Aorta (tissue), 5 donors: ENCODE measurements around the gene AHDC1. TPM values are rescaled to one million over a fixed set of nuclear protein-coding genes. Genes with fewer than 3 reads are reported as not detected.

Source experiments
- ATAC-seq: fragments of 200-7000 bp; cut with Tn5 transposase; one replicate; pipeline ENCODE4 v1.9.1; 2022; ENCODE audit warnings: moderate library complexity; ENCODE audit not compliant: low FRiP score
- DNase-seq, 2 donors: peaks; one replicate each; pipeline ENCODE4 v3.0.0-alpha.2; 2020
- H3K27ac ChIP-seq, 2 donors: one replicate each; pipeline ENCODE4 v1.5.1; 2013; ENCODE audit warnings: low read length in 2 of 2, mild to moderate bottlenecking in 2 of 2, moderate library complexity in 2 of 2, control low read depth in 1 of 2, inconsistent platforms in 1 of 2, low read depth in 1 of 2
- H3K27me3 ChIP-seq, 2 donors: one replicate each; pipeline ENCODE4 v1.6.1; 2013; ENCODE audit warnings: control low read depth in 1 of 2, low read length in 1 of 2, mild to moderate bottlenecking in 1 of 2, moderate library complexity in 1 of 2; ENCODE audit not compliant: insufficient read depth in 2 of 2, control insufficient read depth in 1 of 2
- H3K36me3 ChIP-seq, 2 donors: one replicate each; pipeline ENCODE4 v1.6.1; 2013; ENCODE audit warnings: control low read depth in 1 of 2, low read length in 1 of 2, mild to moderate bottlenecking in 1 of 2; ENCODE audit not compliant: insufficient read depth in 2 of 2, control insufficient read depth in 1 of 2
- H3K4me1 ChIP-seq, 2 donors: one replicate each; pipeline ENCODE4 v1.6.1; 2013; ENCODE audit warnings: low read length in 2 of 2, control low read depth in 1 of 2, mild to moderate bottlenecking in 1 of 2, moderate library complexity in 1 of 2; ENCODE audit not compliant: insufficient read depth in 2 of 2, control insufficient read depth in 1 of 2
- H3K4me3 ChIP-seq, 2 donors: one replicate each; pipeline ENCODE4 v1.5.1; 2013; ENCODE audit warnings: low read length in 2 of 2, control low read depth in 1 of 2, mild to moderate bottlenecking in 1 of 2
- H3K9me3 ChIP-seq: one replicate; pipeline ENCODE4 v1.6.1; 2013; ENCODE audit warnings: mild to moderate bottlenecking, low read length; ENCODE audit not compliant: control insufficient read depth
- WGBS, 2 donors: extraction: QIAGEN DNeasy Blood & Tissue Kit; methylation state at CpG; one replicate each; pipeline ENCODE4 v1.1.7; 2013; 5-methylcytosine and 5-hydroxymethylcytosine counted together
- intact Hi-C, 2 donors: fragments of 100-400 bp; cut with DNase I; formaldehyde crosslinking; loops; one replicate each; pipeline versions ENCODE4 v1.14.2 to v1.15.0; 2022
- polyA plus RNA-seq, 2 donors: library from polyadenylated mRNA; stranded (reverse); fragments of 200-250 nt; gene quantifications; one replicate each; pipeline ENCODE4 v1.2.3, GENCODE V29; 2013
- total RNA-seq, 2 donors: library from RNA; stranded (reverse); fragmentation: NEBNext Ultra II Directional; extraction: Animal tissue kit (Norgen Biotek cat#: 25700); gene quantifications; one replicate each; pipeline ENCODE4 v1.2.1, GENCODE V29; 2021
- donor health status: healthy with polysubstance abuse.
- donor health status: Bipolar disorder and iron deficiency.
- donor health status: DM: no; HTN: no; CAD: no.
- donor health status: DM: no; HTN: no; CAD: no.
- donor health status: DM: yes; HTN: yes; CAD: no.

Gene AHDC1
- total and polyA plus RNA-seq, 4 donors, result 7.8 to 89.1 (median 43.7) TPM

DNA sequence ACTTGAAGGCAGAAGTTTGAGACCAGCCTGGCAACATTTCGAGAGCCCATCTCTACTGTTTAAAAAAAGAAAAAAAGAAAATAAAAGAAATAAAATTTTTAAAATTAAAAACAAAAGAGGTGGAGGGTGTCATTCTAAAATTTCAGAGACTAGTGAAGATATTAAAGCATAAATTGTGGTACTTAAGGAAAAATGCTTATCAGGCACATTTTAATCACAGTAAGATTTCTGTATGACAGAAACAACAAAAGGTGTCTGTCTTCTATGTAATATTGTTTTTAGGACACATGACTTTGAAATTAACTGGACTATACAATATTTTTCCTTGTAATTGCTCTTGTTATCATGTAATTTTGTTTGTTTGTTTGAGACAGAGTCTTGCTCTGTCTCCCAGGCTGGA, 118.6 kb downstream of the AHDC1 start:
- H3K27ac ChIP-seq, result no peak overlapping the region
- no peaks in the 10 kb centered on the region for H3K36me3 ChIP-seq
- ATAC-seq, result no peak
- no peak for DNase-seq
- H3K4me3 ChIP-seq, result no peak overlapping the region
- no peaks in the 10 kb centered on the region for H3K27me3 ChIP-seq
- intact Hi-C loops, result loop anchor here in 1 of 2 donors (5.0 to 10.0 kb wide), 2 partner anchors 58 to 81 kb away; no protein-coding TSS in a partner anchor
- WGBS, 2 donors, result 96 to 98% methylated on average over 1 of the region's 1 CpG
- H3K4me1 ChIP-seq, result peaks cover 2 to 3% of the 10 kb centered on the region in 2 donors
- H3K9me3 ChIP-seq, result no peaks in the 10 kb centered on the region

Other genes starting within 250 kb of the AHDC1 start
- gene MAP3K6, start 237.2 kb downstream of the AHDC1 start, total RNA-seq, result 10 to 100 TPM; 84.8 to 90.3 TPM
- 100 to 1,000 TPM in 1 of 2 donors, 10 to 100 TPM in 1; 11.5 to 164 TPM for gene MAP3K6, start 237.2 kb downstream of the AHDC1 start, polyA plus RNA-seq
- 10 to 100 TPM in 1 of 2 donors, 1 to 10 TPM in 1; 2.7 to 11.5 TPM for gene FCN3, start 229.3 kb downstream of the AHDC1 start, total RNA-seq
- under 1 TPM; 0.15 to 0.50 TPM for gene FCN3, start 229.3 kb downstream of the AHDC1 start, polyA plus RNA-seq
- not detected for gene CD164L2, start 220.8 kb downstream of the AHDC1 start, total RNA-seq
- gene CD164L2, start 220.8 kb downstream of the AHDC1 start, polyA plus RNA-seq, result not detected
- under 1 TPM; 0.68 to 0.93 TPM for gene GPR3, start 211.5 kb downstream of the AHDC1 start, total RNA-seq
- under 1 TPM in 1 of 2 donors, not detected in 1; 0.20 TPM for gene GPR3, start 211.5 kb downstream of the AHDC1 start, polyA plus RNA-seq
- gene WASF2, start 114.0 kb downstream of the AHDC1 start, total RNA-seq, result 100 to 1,000 TPM; 155 to 164 TPM
- 10 to 100 TPM; 27.2 to 47.4 TPM for gene WASF2, start 114.0 kb downstream of the AHDC1 start, polyA plus RNA-seq
- gene FGR, start 31.0 kb upstream of the AHDC1 start, total RNA-seq, result 10 to 100 TPM; 12.1 to 21.7 TPM
- gene FGR, start 31.0 kb upstream of the AHDC1 start, polyA plus RNA-seq, result 10 to 100 TPM in 1 of 2 donors, 1 to 10 TPM in 1; 2.8 to 12.1 TPM
- 100 to 1,000 TPM; 116 to 143 TPM for gene IFI6, start 68.0 kb upstream of the AHDC1 start, total RNA-seq
- 100 to 1,000 TPM in 1 of 2 donors, 10 to 100 TPM in 1; 85.3 to 170 TPM for gene IFI6, start 68.0 kb upstream of the AHDC1 start, polyA plus RNA-seq
- gene FAM76A, start 121.8 kb upstream of the AHDC1 start, total RNA-seq, result 10 to 100 TPM; 14.4 to 18.9 TPM
- gene FAM76A, start 121.8 kb upstream of the AHDC1 start, polyA plus RNA-seq, result 1 to 10 TPM; 5.9 to 8.0 TPM
- gene STX12, start 169.1 kb upstream of the AHDC1 start, total RNA-seq, result 10 to 100 TPM; 70.0 to 81.4 TPM
- 10 to 100 TPM; 37.6 to 43.3 TPM for gene STX12, start 169.1 kb upstream of the AHDC1 start, polyA plus RNA-seq
- gene PPP1R8, start 226.6 kb upstream of the AHDC1 start, total RNA-seq, result 10 to 100 TPM; 28.9 to 29.5 TPM
- gene PPP1R8, start 226.6 kb upstream of the AHDC1 start, polyA plus RNA-seq, result 10 to 100 TPM; 22.3 to 32.0 TPM